HG02571 (cell line): Measurements from ENCODE around the gene SMG5.
"Not testable (repeated sequence)": the region's sequence is repeated elsewhere in the genome, so short reads cannot be mapped to it uniquely, and the experiment has no call there.

ENCODE experiments used
- ATAC-seq: cut with Tn5 transposase; IDR thresholded peaks from one replicate; pipeline ENCODE4 v1.9.1; 2021; ENCODE audit warnings: mild to moderate bottlenecking, moderate library complexity; ENCODE audit not compliant: unreplicated experiment

SMG5 gene, protein sequence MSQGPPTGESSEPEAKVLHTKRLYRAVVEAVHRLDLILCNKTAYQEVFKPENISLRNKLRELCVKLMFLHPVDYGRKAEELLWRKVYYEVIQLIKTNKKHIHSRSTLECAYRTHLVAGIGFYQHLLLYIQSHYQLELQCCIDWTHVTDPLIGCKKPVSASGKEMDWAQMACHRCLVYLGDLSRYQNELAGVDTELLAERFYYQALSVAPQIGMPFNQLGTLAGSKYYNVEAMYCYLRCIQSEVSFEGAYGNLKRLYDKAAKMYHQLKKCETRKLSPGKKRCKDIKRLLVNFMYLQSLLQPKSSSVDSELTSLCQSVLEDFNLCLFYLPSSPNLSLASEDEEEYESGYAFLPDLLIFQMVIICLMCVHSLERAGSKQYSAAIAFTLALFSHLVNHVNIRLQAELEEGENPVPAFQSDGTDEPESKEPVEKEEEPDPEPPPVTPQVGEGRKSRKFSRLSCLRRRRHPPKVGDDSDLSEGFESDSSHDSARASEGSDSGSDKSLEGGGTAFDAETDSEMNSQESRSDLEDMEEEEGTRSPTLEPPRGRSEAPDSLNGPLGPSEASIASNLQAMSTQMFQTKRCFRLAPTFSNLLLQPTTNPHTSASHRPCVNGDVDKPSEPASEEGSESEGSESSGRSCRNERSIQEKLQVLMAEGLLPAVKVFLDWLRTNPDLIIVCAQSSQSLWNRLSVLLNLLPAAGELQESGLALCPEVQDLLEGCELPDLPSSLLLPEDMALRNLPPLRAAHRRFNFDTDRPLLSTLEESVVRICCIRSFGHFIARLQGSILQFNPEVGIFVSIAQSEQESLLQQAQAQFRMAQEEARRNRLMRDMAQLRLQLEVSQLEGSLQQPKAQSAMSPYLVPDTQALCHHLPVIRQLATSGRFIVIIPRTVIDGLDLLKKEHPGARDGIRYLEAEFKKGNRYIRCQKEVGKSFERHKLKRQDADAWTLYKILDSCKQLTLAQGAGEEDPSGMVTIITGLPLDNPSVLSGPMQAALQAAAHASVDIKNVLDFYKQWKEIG

DNA sequence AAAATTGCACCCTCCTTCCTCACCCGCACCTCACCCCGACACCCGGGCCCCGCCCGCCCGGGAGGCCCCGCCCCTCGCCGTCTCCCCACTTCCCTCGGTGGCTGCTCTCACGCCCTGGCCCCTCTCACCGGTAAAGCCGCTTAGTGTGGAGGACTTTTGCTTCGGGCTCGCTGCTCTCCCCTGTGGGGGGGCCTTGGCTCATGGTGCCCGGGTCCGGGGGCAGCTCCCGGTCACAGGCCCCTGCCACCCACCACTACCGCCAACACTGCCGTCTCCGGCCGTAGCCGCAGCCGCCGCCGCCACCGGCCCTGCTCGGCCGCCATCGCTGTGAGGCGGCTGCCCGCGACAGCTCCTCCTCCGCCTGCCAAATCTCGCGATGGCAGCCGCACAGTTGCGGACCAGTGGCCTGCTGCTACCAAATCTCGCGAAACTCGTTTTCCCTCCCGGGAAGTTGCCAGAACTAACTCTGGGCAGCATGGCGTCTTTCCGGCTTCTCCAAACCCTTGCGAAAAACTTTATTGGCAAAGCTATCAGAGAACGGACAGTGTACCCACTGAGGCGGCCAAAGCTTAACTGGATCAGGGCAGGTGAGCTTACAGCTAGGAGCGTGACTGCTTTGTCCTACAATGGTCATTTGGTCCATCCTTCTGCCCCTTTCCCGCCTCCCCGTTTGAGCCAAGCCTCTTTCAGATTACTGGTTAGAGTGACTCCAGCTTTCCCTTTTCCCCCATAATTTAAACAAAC lies at the start of gene SMG5:
TSS of gene SMG5 (minus strand) at position 347 of the 744 bp plus-strand sequence. CDS start at position 202, 145 bp downstream.
- ATAC-seq: peak; percentile 65

DNA sequence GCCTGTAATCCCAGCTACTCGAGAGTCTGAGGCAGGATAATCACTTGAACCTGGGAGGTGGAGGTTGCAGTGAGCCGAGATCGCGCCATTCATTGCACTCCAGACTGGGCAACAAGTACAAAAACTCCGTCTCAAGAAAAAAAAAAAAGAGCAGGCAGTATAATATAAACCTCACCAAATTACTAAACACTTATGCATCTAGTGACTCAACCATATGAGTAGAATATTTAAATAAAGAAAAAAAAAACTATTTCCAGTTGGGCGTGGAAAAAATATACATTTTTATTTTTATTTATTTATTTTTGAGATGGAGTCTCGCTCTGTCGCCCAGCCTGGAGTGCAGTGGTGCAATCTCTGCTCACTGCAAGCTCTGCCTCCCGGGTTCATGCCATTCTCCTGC lies 40.6 kb upstream of the SMG5 start:
- ATAC-seq: not testable (repeated sequence)

DNA sequence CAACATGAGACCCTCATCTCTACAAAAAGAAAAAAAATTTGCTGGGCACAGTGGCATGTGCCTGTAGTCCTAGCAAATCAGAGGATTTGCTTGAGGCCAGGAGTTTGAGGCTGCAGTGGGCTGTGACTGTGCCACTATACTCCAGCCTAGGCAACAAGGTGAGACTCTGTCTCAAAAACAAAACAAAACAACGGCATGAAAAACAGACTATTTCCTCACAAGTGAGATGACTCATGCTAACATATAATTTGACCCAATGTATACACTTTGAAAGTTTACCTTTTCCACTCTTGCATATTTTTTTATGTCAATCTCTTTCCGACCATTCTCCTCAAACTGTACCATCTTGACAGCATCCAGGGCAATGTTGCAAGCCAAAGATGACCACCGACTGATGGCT lies 37.9 kb upstream of the SMG5 start:
- no peak for ATAC-seq

DNA sequence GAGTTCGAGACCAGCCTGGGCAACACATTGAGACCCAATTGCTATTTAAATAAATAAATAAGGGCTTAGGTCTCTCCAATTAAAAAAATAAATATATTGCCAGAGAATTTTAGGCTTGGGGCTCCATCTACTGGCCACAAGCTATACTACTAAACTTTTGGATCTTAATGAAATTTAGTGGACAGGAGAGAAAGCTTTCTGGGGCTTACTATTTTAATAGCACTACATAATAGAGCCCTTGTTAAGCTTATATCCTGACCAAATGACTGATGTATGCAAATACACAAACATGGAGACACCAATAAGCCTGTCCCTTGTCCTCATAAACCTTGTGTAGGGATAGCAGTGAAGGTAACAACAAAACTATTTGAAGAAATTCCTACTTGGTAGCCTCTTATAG lies 37.0 kb upstream of the SMG5 start:
- ATAC-seq: no peak

DNA sequence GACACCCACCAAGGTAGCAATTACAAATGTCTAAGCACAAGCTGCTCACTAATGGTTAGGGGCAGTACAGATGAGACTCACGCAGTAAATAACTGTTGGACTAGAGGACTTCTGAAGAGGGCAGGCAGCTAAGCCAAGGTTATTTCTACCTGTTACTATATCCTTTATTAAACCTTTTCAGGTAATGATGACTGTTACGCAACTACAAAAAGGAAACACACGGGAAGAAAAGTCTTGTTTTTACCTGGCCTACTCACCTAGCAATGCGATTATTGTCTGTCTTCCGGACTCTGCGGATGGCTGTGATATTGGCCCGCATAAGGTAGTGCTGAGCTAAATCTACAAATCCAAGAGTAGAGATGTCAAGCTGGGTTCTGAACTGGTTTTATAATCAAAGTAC lies 34.3 kb upstream of the SMG5 start:
- no peak for ATAC-seq

DNA sequence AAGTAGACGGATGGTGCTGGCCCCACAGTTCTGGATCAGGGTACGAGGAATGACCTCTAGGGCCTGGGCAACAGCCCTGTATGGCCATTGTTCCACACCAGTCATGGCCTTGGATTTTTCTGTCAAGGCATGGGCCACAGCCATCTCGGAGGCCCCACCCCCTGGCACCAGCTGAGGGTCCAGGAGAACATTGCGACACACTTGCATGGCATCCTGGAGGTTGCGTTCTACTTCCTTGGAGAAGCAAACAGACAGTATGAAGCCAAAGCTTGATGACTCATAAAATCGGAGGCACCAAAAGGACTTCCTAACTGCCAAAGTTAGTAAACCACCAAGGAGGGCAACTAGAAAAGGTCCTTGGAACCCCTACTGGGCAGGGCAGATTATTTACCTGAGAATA lies 28.3 kb upstream of the SMG5 start:
- ATAC-seq: no peak

DNA sequence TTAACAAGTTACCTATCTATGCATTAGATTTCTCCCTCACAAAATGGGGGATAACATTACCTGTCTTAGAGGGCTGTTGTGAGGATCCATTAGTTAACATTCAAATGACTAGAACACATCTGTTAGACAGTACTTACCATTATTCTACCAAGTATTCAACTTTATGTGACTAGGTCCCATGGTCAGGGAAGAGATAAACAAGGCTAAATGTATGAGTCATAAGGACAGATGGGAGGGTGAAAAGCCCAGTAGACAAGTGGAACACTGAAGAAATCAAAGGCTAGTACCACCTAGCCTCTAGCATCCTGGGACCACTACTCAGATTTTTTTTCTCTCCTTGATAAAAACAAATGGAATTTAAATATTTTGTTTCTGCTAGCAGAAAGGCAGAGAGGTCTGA lies 25.5 kb upstream of the SMG5 start:
- no peak for ATAC-seq

DNA sequence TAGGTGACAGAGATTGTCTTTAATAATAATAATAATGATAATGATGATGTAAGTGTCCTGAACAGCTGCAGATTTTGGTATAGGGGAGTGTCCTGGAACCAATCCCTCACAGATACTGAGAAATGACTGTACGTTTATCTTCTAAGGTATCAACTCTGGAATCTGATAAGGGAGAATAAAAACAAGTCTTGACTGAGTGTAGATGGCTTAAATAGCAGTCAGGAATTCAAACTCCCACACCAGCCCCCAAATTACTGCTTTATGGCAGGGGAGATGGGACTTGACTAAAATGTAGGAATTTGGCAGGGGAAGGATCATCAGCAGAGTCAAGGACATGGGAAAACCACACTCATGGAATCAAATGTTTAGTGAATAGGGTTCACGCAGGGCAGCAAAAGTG lies 22.6 kb upstream of the SMG5 start:
- no peak for ATAC-seq

DNA sequence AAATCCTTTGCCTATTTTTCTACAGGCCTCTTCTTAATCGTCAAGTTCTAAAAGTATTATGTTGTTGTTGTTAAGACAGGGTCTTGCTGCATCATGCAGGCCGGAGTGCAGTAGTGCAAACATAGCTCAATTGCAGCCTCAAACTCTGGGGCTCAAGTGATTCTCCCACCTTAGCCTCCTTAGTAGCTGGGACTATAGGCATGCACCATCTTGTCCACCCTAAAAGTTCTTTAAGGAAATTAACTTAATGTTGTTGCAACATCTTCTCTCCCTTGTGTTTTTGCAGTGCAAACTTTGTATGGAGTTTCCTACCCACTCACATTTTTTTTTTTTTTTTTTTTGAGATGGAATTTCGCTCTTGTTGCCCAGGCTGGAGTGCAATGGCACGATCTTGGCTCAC lies 20.6 kb upstream of the SMG5 start:
- no peak for ATAC-seq

DNA sequence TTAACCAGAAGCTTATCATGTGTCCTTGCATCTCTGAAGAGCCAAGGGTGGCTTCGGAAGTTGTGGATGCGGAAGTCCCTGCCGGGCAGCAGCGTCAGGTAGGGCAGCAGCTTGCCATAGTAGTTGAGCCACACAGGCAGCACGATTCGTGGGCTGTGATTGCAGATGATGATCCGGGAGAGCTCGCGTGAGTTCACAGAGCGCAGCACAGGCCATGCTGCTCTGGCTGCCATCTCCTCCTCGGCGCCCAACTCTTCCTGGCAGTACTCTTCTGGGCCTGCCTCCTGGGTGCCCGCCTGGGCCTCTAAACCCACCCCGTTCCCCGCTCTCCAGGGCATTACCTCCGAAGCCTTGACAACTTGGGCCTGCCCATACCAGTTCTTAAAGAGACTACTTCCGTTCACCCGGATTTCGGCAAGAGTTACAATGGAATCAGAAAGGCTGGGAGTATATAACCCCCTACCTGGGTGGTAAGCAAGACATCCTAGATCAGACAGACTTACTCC lies 16.3 kb upstream of the SMG5 start, which contains the start of gene VHLL:
TSS of gene VHLL (minus strand) at position 456 of the 506 bp plus-strand sequence. CDS start at position 338, 118 bp downstream.
- no peak for ATAC-seq

DNA sequence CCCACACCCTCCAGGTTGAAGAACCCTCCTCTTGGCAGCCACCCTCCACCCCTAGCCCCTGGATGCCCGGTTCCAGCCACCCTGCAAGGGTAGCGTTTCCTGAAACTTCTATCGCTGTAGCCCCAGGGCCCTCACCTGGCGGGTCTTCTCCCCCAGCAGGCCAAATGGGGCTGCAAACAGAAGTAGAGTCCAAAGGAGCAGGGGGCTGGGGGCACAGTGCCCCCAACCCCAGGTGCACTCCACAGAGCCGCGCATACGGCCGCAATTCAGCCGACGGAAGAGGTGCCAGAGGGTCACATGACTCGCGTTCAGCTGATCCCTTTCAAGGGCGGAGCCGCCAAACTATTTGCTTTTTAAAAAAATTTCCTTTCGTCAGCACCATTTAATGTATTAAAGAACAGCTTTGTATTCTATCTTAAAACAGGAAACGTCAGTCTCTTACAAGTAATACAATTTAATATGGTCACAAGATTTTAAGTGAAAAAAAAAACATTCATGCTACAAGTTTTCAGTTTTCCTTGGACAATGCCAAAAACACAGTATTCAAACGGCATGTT lies 12.8 kb upstream of the SMG5 start, which contains the start of gene GLMP:
TSS of gene GLMP (minus strand) at position 289 of the 557 bp plus-strand sequence. CDS start at position 255, 34 bp downstream.
- no peak for ATAC-seq

DNA sequence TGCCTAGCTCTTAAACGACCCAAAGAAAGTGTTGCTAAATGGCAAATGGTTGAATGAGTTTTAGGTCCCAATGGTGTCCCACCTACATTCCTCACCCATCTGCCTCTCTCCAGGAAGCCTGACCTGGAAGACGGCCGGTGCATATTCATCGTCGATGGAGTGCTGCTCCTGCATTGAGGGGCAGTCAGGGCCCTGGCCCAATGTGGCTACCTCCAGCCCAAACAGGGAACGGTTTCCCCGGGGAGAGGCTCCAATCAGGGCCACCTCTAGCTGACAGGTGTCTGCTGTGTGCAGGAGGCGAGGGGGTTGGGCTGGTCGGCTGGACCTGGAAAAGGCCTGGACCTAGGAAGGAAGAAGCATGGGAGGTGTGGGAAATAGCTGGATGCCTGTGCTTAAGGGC lies 11.3 kb upstream of the SMG5 start:
- ATAC-seq: no peak

DNA sequence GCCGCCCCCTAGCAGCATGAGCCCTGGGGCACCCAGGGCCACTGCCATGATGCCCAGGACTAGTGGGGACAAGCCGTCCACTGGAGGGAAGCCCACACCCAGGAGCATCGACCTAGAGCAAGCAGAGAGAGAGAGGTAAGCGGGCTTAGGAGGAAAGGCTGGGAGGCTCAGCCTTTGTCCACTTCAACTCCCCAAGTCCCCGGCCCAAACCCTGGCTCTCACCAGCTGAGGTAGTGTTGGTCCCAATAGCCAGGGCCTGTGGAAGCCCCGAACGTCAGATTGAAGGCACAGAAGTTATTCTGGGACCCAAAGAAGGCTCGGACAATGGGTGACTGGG lies 10.4 kb upstream of the SMG5 start:
- no peak for ATAC-seq

DNA sequence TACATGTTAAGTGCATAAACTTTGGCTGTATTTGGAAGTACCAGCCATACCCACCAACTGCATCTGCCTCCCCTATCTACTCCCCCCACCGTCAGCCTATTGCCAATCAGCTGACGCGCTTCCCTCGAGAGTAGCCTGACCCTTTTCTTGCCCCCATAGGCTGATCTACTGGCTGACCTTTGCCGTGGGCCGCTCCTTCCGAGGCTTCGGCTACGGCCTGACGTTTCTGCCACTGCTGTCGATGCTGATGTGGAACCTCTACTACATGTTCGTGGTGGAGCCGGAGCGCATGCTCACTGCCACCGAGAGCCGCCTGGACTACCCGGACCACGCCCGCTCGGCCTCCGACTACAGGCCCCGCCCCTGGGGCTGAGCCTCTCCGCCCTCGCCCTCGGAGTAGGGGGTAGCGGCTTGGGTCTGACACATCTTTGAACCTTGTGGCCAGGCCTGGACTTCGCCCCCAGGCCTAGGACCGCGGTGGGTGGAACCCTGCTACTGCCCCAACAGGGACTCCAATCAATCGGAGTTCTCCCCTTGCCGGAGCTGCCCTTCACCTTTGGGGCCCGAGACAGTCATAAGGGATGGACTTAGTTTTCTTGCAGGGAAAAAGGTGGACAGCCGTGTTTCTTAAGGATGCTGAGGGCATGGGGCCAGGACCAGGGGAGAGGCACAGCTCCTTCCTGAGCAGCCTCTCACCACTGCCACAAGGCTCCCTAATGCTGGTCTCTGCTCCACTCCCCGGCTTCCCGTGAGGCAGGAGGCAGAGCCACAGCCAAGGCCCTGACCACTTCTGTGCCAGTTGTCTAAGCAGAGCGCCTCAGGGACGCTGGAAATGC lies 8.8 kb upstream of the SMG5 start:
- peak; percentile 66 for ATAC-seq

DNA sequence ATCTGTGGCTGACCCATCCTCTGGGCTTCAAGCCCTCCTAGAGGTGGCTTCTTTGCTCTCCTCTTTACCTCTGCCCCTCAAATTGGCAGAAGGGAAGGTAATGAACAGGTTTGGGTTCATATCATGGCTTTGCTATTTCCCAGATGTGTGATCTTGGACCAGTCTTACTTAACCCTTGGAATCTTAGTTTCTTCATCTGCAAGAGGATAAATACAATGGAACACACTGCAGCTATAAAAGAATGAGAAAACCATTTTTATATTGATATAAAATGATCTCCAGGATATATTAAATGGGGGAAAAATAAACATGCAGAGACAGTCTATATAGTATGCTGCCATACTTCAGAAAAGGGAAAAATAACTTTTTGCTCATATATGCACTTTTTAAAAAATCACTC lies 7.2 kb upstream of the SMG5 start:
- ATAC-seq: no peak

DNA sequence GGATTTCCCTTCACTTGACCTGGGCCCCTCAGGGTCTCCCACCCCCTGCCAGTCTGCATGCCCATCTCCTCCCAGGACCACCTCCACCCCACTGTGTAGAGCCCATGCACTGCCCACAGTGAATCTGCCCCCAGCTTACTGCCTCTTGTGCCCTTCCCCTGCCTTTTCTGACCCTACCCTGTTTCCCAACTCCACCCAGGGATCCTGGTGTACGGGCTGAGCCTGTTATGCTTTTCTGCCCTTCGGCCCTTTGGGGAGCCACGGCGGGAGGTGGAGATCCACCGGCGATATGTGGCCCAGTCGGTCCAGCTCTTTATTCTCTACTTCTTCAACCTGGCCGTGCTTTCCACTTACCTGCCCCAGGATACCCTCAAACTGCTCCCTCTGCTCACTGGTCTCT lies 3.4 kb upstream of the SMG5 start:
- ATAC-seq: no peak

DNA sequence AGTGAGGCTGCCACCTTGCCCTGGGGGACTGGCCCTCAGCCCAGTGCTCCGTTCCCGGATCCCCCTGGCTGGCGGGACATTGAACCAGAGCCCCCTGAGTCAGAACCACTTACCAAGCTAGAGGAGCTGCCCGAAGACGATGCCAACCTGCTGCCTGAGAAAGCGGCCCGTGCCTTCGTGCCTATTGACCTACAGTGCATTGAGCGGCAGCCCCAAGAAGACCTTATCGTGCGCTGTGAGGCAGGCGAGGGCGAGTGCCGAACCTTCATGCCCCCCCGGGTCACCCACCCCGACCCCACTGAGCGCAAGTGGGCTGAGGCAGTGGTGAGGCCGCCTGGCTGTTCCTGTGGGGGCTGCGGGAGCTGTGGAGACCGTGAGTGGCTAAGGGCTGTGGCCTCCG lies 2.8 kb upstream of the SMG5 start:
- no peak for ATAC-seq

DNA sequence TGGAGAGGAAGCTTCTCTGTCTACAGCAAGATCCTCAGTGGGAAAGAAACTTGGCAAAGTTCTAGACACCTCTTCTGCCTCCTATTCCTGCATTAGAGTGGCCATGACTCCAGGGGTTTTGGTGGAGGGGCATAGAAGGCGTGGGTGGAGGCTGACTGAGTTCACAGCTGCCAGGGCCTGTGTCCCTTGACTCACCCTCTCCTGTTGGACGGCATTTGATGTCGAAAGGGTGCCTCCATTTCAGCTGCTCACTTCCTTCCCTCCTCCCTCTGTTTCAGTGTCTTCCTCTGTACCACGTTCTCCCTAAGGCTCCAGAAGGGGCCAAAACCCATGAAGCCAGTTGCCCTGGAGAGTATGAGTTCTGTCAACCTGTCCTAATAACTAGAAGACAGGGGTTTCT lies 2.1 kb upstream of the SMG5 start:
- no peak for ATAC-seq

DNA sequence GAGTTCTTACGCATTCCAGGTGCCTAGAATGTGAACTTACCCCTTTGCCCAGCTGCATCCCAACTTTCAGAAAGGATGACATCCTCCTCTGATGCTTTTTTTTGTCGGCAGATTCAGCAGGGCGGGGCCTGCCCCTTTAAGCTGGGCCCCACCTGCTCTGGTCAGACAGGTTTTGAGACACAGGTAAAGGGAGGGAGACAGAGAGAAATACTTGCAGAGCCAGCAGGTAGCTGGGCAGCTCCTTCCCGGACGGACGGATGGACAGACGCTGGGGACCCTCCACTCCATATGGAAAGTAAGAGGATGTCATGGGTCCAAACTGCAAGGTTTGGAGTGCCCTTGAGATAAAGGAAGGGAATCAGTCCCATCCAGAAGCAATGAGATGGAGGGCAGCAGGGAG lies 1.5 kb upstream of the SMG5 start, which contains the start of gene TMEM79:
TSS of gene TMEM79 (plus strand) at position 214 of the 400 bp plus-strand sequence. CDS start 902 bp downstream, outside the sequence.
- ATAC-seq: no peak
